Pancreas (tissue), 10 donors: ENCODE data around the gene CIPC. TPM values are rescaled to one million over a fixed set of nuclear protein-coding genes. Genes with fewer than 3 reads are reported as not detected.
A peak's percentile ranks its signal among the peaks of the same experiment; 100 is the strongest.

Experiments used
- ATAC-seq, 4 donors: fragments of 200-7000 bp; cut with Tn5 transposase; one replicate each; pipeline versions ENCODE4 v1.8.0 to v1.9.1; 2020; ENCODE audit warnings: mild to moderate bottlenecking in 4 of 4, moderate library complexity in 4 of 4
- DNase-seq, 6 donors: peaks; one replicate each; pipeline ENCODE4 v3.0.0-alpha.2; 2020
- FAIRE-seq: peaks from 2 replicates; lab custom pipeline; 2012; peaks lifted over from hg19 to GRCh38; lab: Jason Lieb, UNC
- H3K27ac ChIP-seq, 4 donors: fragments of 200-600 bp; sonication (generic); 1 replicate in 3 of 4; 2 replicates in 1 of 4; pipeline versions ENCODE4 v1.5.0 to v1.8.0; 2020
- H3K27me3 ChIP-seq, 4 donors: fragments of 200-600 bp; one replicate each; pipeline ENCODE4 v1.8.0; 2021
- H3K36me3 ChIP-seq, 3 donors: fragments of 200-600 bp; sonication (generic) in 1 of 3; one replicate each; pipeline versions ENCODE4 v1.5.0 to v1.8.0; 2020 to 2021
- H3K4me1 ChIP-seq, 3 donors: fragments of 200-600 bp; one replicate each; pipeline ENCODE4 v1.8.0; 2021
- H3K4me3 ChIP-seq, 4 donors: fragments of 200-600 bp; sonication (generic) in 2 of 4; one replicate each; pipeline versions ENCODE4 v1.5.0 to v1.8.0; 2020 to 2021
- H3K9me3 ChIP-seq, 4 donors: fragments of 200-600 bp; one replicate each; pipeline ENCODE4 v1.8.0; 2021
- WGBS, 2 donors: extraction: QIAGEN DNeasy Blood & Tissue Kit; methylation state at CpG; one replicate each; pipeline ENCODE4 v1.1.7; 2013; 5-methylcytosine and 5-hydroxymethylcytosine counted together
- intact Hi-C, 3 donors: fragments of 100-400 bp; cut with DNase I; formaldehyde crosslinking; loops; one replicate each; pipeline versions ENCODE4 v1.11.1 to v1.14.2; 2022
- polyA plus RNA-seq, 2 donors: library from polyadenylated mRNA; stranded (reverse); fragments of 200-250 nt; gene quantifications; one replicate each; pipeline ENCODE4 v1.2.3, GENCODE V29; 2013
- total RNA-seq, 6 donors: library from RNA; stranded (reverse); fragmentation: NEBNext Ultra II Directional in 4 of 6; extraction: Animal tissue kit (Norgen Biotek cat#: 25700) in 4 of 6; gene quantifications; one replicate each; pipeline versions ENCODE4 v1.2.1 to v1.2.4, GENCODE V29; 2021 to 2023
- TF ChIP-seq, protein P1 (sequence below), 4 donors: fragments of 200-600 bp; sonication (generic) in 3 of 4; IDR thresholded peaks; one replicate each; pipeline versions ENCODE4 v1.5.0 to v1.8.0; 2021; ENCODE audit warnings: antibody characterized with exemption in 4 of 4
- donor health status: healthy with polysubstance abuse.
- donor health status: DM: no; HTN: no; CAD: no; lungs with moderate emphysema.
- donor health status: DM: no; HTN: no; CAD: no.
- donor health status: control.
- donor health status: control.
- donor health status: Bipolar disorder and iron deficiency.
- donor health status: DM: yes; HTN: yes; CAD: no.
- donor health status: DM: no; HTN: no; CAD: no.
- donor health status: DM: no; HTN: no; CAD: no.
- donor health status: DM: yes; HTN: yes; CAD: no.

The CIPC gene
- total and polyA plus RNA-seq, 8 donors: 2.7 to 12.6 (median 7.6) TPM

DNA sequence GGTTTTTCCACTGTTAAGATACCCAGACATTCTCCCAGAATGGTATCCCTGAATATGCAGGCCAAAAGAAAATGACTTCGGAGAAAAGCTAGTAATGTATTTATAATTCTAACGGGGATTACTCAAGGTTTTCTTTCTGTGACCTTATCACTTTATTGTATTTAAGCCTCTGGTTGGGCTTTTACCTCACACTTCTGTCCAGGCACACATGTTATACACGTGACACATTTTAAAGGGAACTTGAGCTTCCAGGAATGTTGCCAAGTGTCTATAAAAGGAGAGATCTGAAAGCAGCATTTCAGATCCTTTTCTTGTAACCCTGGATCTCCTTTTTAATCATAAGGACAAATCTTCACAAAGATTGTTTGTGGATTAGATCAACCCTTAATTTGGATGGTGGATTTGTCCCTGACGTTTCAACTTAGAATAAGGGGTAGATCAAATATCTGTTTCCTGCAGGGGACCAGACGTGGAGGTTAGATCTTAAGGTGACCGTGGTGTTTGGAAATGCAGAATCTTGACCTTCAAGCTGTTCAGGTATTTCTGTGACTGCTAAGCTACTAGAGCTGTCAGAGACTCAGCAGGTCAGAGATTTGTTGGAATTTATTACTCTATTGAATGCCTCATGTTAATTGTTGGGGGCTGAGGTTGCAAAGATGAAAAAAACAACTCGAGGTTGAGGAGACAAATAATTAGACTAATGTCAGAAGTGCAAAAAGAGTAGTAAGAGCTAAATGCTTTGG, 1.5 kb downstream of the CIPC start:
- intact Hi-C loops: no loop called here
- Histone ChIP-seq H3K36me3 (no peaks in the 10 kb centered on the region), H3K27ac (peak overlapping the region in 3 of 4 donors; percentile 79 to 99 (median 96)), H3K27me3 (no peaks in the 10 kb centered on the region), H3K4me1 (peaks cover 12 to 25% (median 16%) of the 10 kb centered on the region in 3 donors), H3K9me3 (no peaks in the 10 kb centered on the region), H3K4me3 (peak overlapping the region in 2 of 4 donors; percentile 56 to 84)
- peak; percentile 67 for FAIRE-seq
- peak; percentile 5 to 33 (median 24) for ATAC-seq
- DNase-seq: no peak
- TF ChIP-seq, protein P1, sequence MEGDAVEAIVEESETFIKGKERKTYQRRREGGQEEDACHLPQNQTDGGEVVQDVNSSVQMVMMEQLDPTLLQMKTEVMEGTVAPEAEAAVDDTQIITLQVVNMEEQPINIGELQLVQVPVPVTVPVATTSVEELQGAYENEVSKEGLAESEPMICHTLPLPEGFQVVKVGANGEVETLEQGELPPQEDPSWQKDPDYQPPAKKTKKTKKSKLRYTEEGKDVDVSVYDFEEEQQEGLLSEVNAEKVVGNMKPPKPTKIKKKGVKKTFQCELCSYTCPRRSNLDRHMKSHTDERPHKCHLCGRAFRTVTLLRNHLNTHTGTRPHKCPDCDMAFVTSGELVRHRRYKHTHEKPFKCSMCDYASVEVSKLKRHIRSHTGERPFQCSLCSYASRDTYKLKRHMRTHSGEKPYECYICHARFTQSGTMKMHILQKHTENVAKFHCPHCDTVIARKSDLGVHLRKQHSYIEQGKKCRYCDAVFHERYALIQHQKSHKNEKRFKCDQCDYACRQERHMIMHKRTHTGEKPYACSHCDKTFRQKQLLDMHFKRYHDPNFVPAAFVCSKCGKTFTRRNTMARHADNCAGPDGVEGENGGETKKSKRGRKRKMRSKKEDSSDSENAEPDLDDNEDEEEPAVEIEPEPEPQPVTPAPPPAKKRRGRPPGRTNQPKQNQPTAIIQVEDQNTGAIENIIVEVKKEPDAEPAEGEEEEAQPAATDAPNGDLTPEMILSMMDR (IDR thresholded peaks at IDR 0.05): no peak
- WGBS, 2 donors: 6 to 7% methylated on average over 7 of the region's 7 CpGs

DNA sequence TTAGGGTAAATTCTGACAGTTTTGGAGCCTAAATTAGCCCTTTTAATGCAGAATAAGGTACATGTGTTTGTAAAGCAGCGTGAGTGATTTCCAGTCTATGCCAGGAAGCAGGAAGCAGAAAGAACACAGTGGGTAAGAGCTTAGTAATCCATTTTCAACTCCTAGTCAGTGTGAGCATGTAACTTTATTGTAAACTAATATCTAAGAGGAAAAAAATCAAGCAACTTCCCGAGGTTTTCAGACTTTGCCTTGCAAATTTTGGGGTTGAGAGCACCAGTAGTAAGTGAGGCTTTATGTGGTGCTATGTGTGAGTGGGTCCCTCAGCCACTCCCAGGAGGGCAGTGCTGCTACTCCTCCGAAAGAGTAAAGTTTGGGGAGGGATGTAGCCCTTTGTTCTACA, 2.9 kb downstream of the CIPC start:
- TF ChIP-seq, protein P1 (IDR thresholded peaks at IDR 0.05): no peak
- Histone ChIP-seq H3K27me3 (no peaks in the 10 kb centered on the region), H3K36me3 (no peaks in the 10 kb centered on the region), H3K9me3 (no peaks in the 10 kb centered on the region), H3K27ac (no peak overlapping the region), H3K4me3 (no peak overlapping the region), H3K4me1 (peaks cover 12 to 25% (median 16%) of the 10 kb centered on the region in 3 donors)
- intact Hi-C loops: no loop called here
- DNase-seq: no peak
- no peak for ATAC-seq
- no peak for FAIRE-seq
- 67 to 81% methylated on average over 3 of the region's 3 CpGs for WGBS, 2 donors

DNA sequence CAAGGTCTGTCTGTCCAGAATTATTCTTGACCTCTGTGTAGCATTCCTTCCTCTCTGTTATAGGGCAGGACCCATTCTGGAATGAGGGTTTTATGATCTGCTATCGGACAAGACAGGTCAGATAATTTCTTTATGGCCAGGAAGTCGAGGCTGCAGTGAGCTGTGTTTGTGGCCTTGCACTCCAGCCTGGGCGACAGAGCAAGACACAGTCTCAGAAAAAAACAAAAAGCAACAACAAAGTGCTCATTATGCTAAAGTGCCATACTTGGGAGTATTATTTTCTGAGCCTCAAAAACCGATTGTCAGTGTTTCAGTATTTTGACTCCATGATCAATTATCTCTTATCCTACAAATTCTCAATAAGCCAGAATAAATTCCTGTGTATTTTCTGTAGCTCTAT, 4.1 kb downstream of the CIPC start:
- intact Hi-C loops: no loop called here
- FAIRE-seq (no peak), DNase-seq (no peak), ATAC-seq (no peak)
- TF ChIP-seq, protein P1 (IDR thresholded peaks at IDR 0.05): no peak
- Histone ChIP-seq H3K27me3 (no peaks in the 10 kb centered on the region), H3K4me1 (peaks cover 7 to 15% (median 11%) of the 10 kb centered on the region in 3 donors), H3K4me3 (no peak overlapping the region), H3K27ac (no peak overlapping the region), H3K9me3 (no peaks in the 10 kb centered on the region), H3K36me3 (peaks cover 0 to 8% (median 4%) of the 10 kb centered on the region in 3 donors)
- WGBS, 2 donors: 62 to 64% methylated on average over 4 of the region's 4 CpGs

DNA sequence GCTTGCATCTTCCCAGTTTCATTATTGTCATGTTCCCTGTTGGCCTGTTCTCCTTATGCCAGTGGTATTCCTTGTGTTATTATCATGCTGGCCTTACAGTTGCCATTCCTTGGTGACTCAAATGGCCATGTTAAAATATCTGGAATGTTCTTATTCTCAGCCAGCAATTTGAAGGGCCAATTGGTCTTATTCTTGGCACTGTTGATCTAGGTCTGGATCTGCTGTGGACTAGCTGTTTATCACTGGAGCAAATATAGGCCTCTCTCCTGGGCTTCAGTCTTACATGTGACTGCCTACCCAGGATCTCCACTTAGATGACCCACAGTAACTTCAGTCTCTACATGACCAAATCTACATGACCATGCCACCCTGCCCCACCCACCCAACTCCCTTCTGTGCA, 5.4 kb downstream of the CIPC start:
- H3K4me3 ChIP-seq: no peak overlapping the region
- H3K4me1 ChIP-seq: peaks cover 7 to 15% (median 11%) of the 10 kb centered on the region in 3 donors
- H3K27ac ChIP-seq: no peak overlapping the region
- no peaks in the 10 kb centered on the region for H3K27me3 ChIP-seq
- no peak for ATAC-seq
- peaks cover 0 to 17% (median 4%) of the 10 kb centered on the region in 3 donors for H3K36me3 ChIP-seq
- no peak for DNase-seq
- intact Hi-C loops: no loop called here
- H3K9me3 ChIP-seq: no peaks in the 10 kb centered on the region
- no peak for FAIRE-seq
- TF ChIP-seq, protein P1 (IDR thresholded peaks at IDR 0.05): no peak

DNA sequence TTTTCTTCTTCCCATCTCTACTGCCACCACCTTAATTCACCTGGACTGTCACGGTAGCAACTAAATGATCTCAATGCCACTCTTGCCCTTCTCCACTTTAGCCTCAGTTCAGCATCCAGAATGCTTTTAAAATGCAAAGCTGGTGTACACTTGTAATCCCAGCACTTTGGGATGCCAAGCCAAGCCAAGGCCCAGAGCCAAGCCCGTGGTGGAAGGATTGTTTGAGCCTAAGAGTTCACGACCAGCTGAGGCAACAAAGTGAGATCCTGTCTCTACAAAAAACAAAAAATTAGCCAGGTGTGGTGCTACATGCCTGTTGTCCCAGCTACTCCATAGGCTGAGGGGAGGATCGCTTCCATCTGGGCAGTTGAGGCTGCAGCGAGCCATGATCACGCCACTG, 5.9 kb downstream of the CIPC start:
- H3K36me3 ChIP-seq: peaks cover 0 to 20% (median 4%) of the 10 kb centered on the region in 3 donors
- no peaks in the 10 kb centered on the region for H3K27me3 ChIP-seq
- no peak overlapping the region for H3K4me3 ChIP-seq
- H3K27ac ChIP-seq: no peak overlapping the region
- 76 to 79% methylated on average over 6 of the region's 6 CpGs for WGBS, 2 donors
- peaks cover 7 to 14% (median 10%) of the 10 kb centered on the region in 3 donors for H3K4me1 ChIP-seq
- TF ChIP-seq, protein P1 (IDR thresholded peaks at IDR 0.05): no peak
- no peaks in the 10 kb centered on the region for H3K9me3 ChIP-seq
- intact Hi-C loops: no loop called here
- no peak for ATAC-seq
- FAIRE-seq: no peak
- DNase-seq: no peak
